Ovary (tissue), 3 donors: Measurements from ENCODE around the gene TRAF5.
"Not testable (repeated sequence)": the region's sequence is repeated elsewhere in the genome, so short reads cannot be mapped to it uniquely, and the experiment has no call there.

Experiments
- CTCF ChIP-seq, 3 donors: fragments of 450-650 bp in 2 of 3; fragments of 200-600 bp in 1 of 3; IDR thresholded peaks; one replicate each; pipeline versions ENCODE4 v1.5.1 to v1.8.0; 2016 to 2022; ENCODE audit warnings: antibody characterized with exemption in 3 of 3, mild to moderate bottlenecking in 1 of 3
- EP300 ChIP-seq: sonication (generic); formaldehyde crosslinking; IDR thresholded peaks from one replicate; pipeline ENCODE4 v1.6.1; 2017; ENCODE audit warnings: antibody characterized with exemption
- POLR2A ChIP-seq: fragments of 450-650 bp; IDR thresholded peaks from one replicate; pipeline ENCODE4 v1.6.1; 2017; ENCODE audit warnings: antibody characterized with exemption, mild to moderate bottlenecking, moderate library complexity
- donor health status: DM: no; HTN: no; CAD: no.

GRCh38 chr1:211390829-211391228, 64.2 kb downstream of the TRAF5 start:
- not testable (repeated sequence) for TF ChIP-seq CTCF (IDR thresholded peaks at IDR 0.05); POLR2A; EP300
